Nephron progenitor cell (in vitro differentiated cells): ENCODE results near the gene DNASE2B.

Experiments used
- DNase-seq: peaks from one replicate; pipeline ENCODE4 v3.0.0; 2021
- H3K27ac Mint-ChIP-seq: 2 replicates; pipeline ENCODE4 v1.8.0; 2021; ENCODE audit warnings: mild to moderate bottlenecking, moderate library complexity, mixed read lengths
- H3K27me3 Mint-ChIP-seq: 2 replicates; pipeline ENCODE4 v1.8.0; 2021; ENCODE audit warnings: mild to moderate bottlenecking, low read depth, mixed read lengths; ENCODE audit not compliant: poor library complexity
- H3K36me3 Mint-ChIP-seq: 2 replicates; pipeline ENCODE4 v1.8.0; 2021; ENCODE audit warnings: low read depth, mixed read lengths
- H3K4me1 Mint-ChIP-seq: 2 replicates; pipeline ENCODE4 v1.8.0; 2021; ENCODE audit warnings: mixed read lengths
- H3K4me3 Mint-ChIP-seq: 2 replicates; pipeline ENCODE4 v1.8.0; 2021; ENCODE audit warnings: mild to moderate bottlenecking, moderate library complexity, mixed read lengths
- H3K9me3 Mint-ChIP-seq: 2 replicates; pipeline ENCODE4 v1.8.0; 2021; ENCODE audit warnings: mild to moderate bottlenecking, moderate library complexity, mixed read lengths
- TF ChIP-seq, protein P1 (sequence below): fragments of 200-600 bp; sonication (generic); IDR thresholded peaks from 2 replicates; pipeline ENCODE4 v1.5.0; 2021; ENCODE audit warnings: antibody characterized with exemption

Gene DNASE2B

DNA sequence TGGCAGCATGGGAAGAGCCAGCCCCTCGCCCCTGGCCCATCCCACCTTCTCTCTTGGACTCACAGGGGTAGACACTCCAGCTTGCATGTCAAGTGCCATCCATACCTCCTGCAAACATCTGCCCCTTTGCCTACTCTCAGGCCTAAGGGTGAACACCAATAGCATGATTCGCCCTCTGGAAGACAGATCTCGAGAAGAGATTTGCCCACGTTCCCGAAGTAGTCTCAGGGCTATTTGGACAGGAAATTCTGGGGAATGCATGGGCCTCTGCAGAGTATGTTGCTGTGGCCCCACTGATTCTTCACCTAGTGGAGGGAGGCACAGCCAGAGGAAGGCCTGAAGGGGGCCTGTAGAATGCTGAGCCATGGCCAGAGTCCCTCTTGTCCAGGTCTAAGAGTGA lies 29.8 kb upstream of the DNASE2B start:
- Mint-ChIP-seq H3K9me3 (peaks cover 13% of the 10 kb centered on the region), H3K27ac (no peak overlapping the region), H3K4me3 (no peak overlapping the region), H3K36me3 (peaks cover 4% of the 10 kb centered on the region), H3K4me1 (peaks cover 5% of the 10 kb centered on the region), H3K27me3 (peaks cover 5% of the 10 kb centered on the region)
- TF ChIP-seq, protein P1, sequence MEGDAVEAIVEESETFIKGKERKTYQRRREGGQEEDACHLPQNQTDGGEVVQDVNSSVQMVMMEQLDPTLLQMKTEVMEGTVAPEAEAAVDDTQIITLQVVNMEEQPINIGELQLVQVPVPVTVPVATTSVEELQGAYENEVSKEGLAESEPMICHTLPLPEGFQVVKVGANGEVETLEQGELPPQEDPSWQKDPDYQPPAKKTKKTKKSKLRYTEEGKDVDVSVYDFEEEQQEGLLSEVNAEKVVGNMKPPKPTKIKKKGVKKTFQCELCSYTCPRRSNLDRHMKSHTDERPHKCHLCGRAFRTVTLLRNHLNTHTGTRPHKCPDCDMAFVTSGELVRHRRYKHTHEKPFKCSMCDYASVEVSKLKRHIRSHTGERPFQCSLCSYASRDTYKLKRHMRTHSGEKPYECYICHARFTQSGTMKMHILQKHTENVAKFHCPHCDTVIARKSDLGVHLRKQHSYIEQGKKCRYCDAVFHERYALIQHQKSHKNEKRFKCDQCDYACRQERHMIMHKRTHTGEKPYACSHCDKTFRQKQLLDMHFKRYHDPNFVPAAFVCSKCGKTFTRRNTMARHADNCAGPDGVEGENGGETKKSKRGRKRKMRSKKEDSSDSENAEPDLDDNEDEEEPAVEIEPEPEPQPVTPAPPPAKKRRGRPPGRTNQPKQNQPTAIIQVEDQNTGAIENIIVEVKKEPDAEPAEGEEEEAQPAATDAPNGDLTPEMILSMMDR, result no peak
- DNase-seq, result no peak

- no peak for DNase-seq
- Mint-ChIP-seq H3K9me3 (peaks cover 13% of the 10 kb centered on the region), H3K4me1 (peaks cover 5% of the 10 kb centered on the region), H3K27ac (no peak overlapping the region), H3K27me3 (peaks cover 5% of the 10 kb centered on the region), H3K36me3 (peaks cover 4% of the 10 kb centered on the region), H3K4me3 (no peak overlapping the region)
- TF ChIP-seq, protein P1, result no peak
Observed at GRCh38 chr1:84370266-84370665, 28.0 kb upstream of the DNASE2B start.

GRCh38 chr1:84370831-84371394 lies 27.4 kb upstream of the DNASE2B start:
- H3K36me3 Mint-ChIP-seq, result peaks cover 4% of the 10 kb centered on the region
- H3K4me1 Mint-ChIP-seq, result peaks cover 5% of the 10 kb centered on the region
- no peak for DNase-seq
- peaks cover 13% of the 10 kb centered on the region for H3K9me3 Mint-ChIP-seq
- peaks cover 5% of the 10 kb centered on the region for H3K27me3 Mint-ChIP-seq
- no peak overlapping the region for H3K4me3 Mint-ChIP-seq
- TF ChIP-seq, protein P1, result no peak
- no peak overlapping the region for H3K27ac Mint-ChIP-seq

DNA sequence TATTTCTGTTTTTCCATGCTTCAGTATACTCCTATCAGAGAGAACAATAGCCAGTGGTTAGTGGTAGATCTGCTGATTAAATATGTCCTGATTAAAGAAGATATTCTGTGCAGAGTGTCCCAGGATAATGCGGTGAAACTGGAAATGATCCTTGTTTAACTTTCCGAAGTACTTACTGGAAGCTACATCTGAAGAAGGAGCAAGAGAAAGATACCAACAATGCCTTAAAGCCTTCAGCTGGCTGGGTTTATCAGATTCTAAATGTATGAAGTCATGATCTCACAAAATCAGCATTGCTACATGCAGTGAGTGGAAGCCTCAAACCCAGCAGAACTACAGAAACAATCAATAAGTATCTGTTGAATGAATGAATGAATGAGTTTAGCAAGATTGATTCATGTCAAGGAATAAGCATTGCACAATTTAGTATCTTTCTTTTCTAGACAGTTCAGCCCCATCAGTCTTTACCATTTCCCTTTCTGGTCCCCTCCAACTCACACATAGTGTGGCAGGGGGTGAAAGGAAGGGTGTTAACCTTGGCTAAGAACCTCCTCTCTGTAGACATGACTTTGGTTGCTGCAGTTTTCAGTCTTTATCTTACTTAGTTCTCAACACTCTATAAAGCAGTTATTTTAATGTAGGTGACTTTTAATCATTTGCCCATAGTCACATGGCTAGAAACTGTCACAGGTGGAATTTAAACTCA lies 24.7 kb upstream of the DNASE2B start:
- DNase-seq, result no peak
- H3K9me3 Mint-ChIP-seq, result peaks cover 9% of the 10 kb centered on the region
- H3K27ac Mint-ChIP-seq, result no peak overlapping the region
- no peaks in the 10 kb centered on the region for H3K36me3 Mint-ChIP-seq
- peaks cover 14% of the 10 kb centered on the region for H3K4me1 Mint-ChIP-seq
- TF ChIP-seq, protein P1, result no peak
- peaks cover 5% of the 10 kb centered on the region for H3K27me3 Mint-ChIP-seq
- no peak overlapping the region for H3K4me3 Mint-ChIP-seq

GRCh38 chr1:84374991-84375696 lies 23.1 kb upstream of the DNASE2B start:
- Mint-ChIP-seq H3K27me3 (peaks cover 1% of the 10 kb centered on the region), H3K36me3 (no peaks in the 10 kb centered on the region), H3K9me3 (peaks cover 1% of the 10 kb centered on the region), H3K4me3 (no peak overlapping the region), H3K27ac (no peak overlapping the region), H3K4me1 (peaks cover 14% of the 10 kb centered on the region)
- no peak for DNase-seq
- TF ChIP-seq, protein P1, result no peak
